Nephron progenitor cell (in vitro differentiated cells): Measurements from ENCODE around the gene LMBRD1.
A peak's percentile ranks its signal among the peaks of the same experiment; 100 is the strongest.

Source experiments
- DNase-seq: peaks from one replicate; pipeline ENCODE4 v3.0.0; 2021
- H3K27ac Mint-ChIP-seq: 2 replicates; pipeline ENCODE4 v1.8.0; 2021; ENCODE audit warnings: mild to moderate bottlenecking, moderate library complexity, mixed read lengths
- H3K27me3 Mint-ChIP-seq: 2 replicates; pipeline ENCODE4 v1.8.0; 2021; ENCODE audit warnings: mild to moderate bottlenecking, low read depth, mixed read lengths; ENCODE audit not compliant: poor library complexity
- H3K36me3 Mint-ChIP-seq: 2 replicates; pipeline ENCODE4 v1.8.0; 2021; ENCODE audit warnings: low read depth, mixed read lengths
- H3K4me1 Mint-ChIP-seq: 2 replicates; pipeline ENCODE4 v1.8.0; 2021; ENCODE audit warnings: mixed read lengths
- H3K4me3 Mint-ChIP-seq: 2 replicates; pipeline ENCODE4 v1.8.0; 2021; ENCODE audit warnings: mild to moderate bottlenecking, moderate library complexity, mixed read lengths
- H3K9me3 Mint-ChIP-seq: 2 replicates; pipeline ENCODE4 v1.8.0; 2021; ENCODE audit warnings: mild to moderate bottlenecking, moderate library complexity, mixed read lengths
- CTCF ChIP-seq: fragments of 200-600 bp; sonication (generic); IDR thresholded peaks from 2 replicates; pipeline ENCODE4 v1.5.0; 2021; ENCODE audit warnings: antibody characterized with exemption

The LMBRD1 gene

DNA sequence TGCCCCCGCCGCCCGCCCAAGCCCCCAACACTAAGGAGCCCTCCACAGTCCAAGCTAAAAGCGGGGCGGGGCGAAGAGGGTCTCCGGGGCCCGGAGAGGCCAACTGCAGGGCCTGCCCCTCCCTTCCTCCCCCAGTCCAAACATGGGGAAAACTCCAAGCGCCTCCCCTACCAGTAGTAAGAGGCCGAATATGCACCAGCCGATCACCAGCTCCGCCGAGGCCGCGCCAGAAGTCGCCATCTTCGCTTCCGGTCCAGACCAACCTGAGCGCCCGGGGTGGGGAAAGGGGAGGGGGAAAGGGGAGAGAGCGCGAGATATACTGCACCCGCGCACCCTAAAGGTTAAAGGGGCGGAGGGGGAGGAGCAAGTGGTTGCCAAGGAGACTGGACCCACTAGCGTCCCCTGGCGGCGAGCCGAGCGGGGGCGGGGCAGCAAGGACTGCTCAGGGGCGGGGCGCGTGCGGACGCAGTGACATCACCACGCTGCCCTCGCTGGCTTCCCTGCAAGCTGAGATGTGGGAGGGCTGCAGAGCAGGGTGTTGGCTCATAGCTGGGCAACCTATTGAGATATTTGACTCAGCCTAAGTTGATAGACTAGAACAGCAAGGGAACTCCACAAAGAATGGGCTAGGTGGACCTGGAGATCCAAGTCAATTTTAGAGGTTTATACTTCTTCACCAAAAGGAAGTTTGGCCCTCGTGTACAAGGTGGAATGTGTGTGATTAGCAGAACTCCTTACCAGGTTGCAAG lies at the start of gene LMBRD1:
Gene LMBRD1, minus strand, starts transcription at position 369 of the 749 bp plus-strand sequence. Its CDS starts 129 bp downstream, at position 240.
- H3K9me3 Mint-ChIP-seq = peaks cover 10% of the 10 kb centered on the region
- no peaks in the 10 kb centered on the region for H3K27me3 Mint-ChIP-seq
- peak; percentile 98 for DNase-seq
- peak within 1 kb of the TSS; percentile 98 for H3K27ac Mint-ChIP-seq
- H3K4me1 Mint-ChIP-seq = peaks cover 26% of the 10 kb centered on the region
- TF ChIP-seq CTCF = peak; percentile 100
- H3K36me3 Mint-ChIP-seq = no peaks in the 10 kb centered on the region
- H3K4me3 Mint-ChIP-seq = peak within 1 kb of the TSS; percentile 95

GRCh38 chr6:69846312-69846711 lies 49.5 kb upstream of the LMBRD1 start:
- H3K36me3 Mint-ChIP-seq = no peaks in the 10 kb centered on the region
- no peaks in the 10 kb centered on the region for H3K27me3 Mint-ChIP-seq
- H3K4me3 Mint-ChIP-seq = no peak overlapping the region
- no peaks in the 10 kb centered on the region for H3K4me1 Mint-ChIP-seq
- no peaks in the 10 kb centered on the region for H3K9me3 Mint-ChIP-seq
- DNase-seq = no peak
- no peak overlapping the region for H3K27ac Mint-ChIP-seq
- TF ChIP-seq CTCF = no peak

DNA sequence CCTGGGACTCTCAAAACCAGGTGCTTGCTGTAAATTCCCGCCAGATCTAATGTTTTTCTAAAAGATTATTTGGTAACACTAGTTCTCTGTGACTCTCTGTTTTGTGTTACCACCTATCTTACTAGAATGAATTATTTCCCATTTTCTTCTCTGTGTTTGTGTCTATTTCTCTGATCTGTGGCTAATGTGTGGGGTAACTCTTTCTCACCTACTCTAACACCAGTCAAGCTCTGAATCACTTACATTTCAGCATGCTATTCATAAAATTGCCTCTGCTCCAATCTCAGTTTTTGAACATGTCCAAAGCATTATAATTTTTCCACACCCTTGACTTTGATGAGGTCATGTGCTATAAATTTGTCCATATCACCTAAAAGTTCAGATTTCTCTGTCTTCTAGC lies 46.4 kb upstream of the LMBRD1 start:
- H3K9me3 Mint-ChIP-seq = no peaks in the 10 kb centered on the region
- TF ChIP-seq CTCF = no peak
- H3K4me3 Mint-ChIP-seq = no peak overlapping the region
- H3K27ac Mint-ChIP-seq = no peak overlapping the region
- H3K27me3 Mint-ChIP-seq = no peaks in the 10 kb centered on the region
- H3K4me1 Mint-ChIP-seq = no peaks in the 10 kb centered on the region
- H3K36me3 Mint-ChIP-seq = no peaks in the 10 kb centered on the region
- DNase-seq = no peak

DNA sequence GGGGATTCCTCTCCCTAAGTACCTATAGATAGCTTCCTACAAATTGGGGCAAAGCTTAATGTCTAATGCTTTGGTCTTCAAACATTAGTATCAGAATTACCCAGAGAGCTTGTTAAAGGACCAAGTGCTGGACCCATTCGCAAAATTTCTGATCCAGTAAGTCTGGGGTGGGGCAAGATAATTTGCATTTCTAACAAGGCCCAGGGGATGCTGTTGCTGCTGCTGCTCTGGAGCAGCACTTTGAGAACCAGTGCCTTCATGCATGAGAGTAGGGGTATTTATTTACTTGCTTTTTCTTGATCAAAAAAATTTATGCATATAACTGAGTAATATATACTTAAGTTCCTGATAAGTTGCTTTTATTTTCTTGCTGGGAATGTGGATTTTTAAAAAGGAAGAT lies 45.1 kb upstream of the LMBRD1 start:
- DNase-seq = no peak
- H3K4me1 Mint-ChIP-seq = no peaks in the 10 kb centered on the region
- H3K27ac Mint-ChIP-seq = no peak overlapping the region
- no peaks in the 10 kb centered on the region for H3K27me3 Mint-ChIP-seq
- no peaks in the 10 kb centered on the region for H3K36me3 Mint-ChIP-seq
- H3K9me3 Mint-ChIP-seq = no peaks in the 10 kb centered on the region
- TF ChIP-seq CTCF = no peak
- no peak overlapping the region for H3K4me3 Mint-ChIP-seq

- DNase-seq = peak; percentile 3
- no peak overlapping the region for H3K27ac Mint-ChIP-seq
- H3K36me3 Mint-ChIP-seq = no peaks in the 10 kb centered on the region
- H3K4me1 Mint-ChIP-seq = no peaks in the 10 kb centered on the region
- H3K27me3 Mint-ChIP-seq = no peaks in the 10 kb centered on the region
- TF ChIP-seq CTCF = peak; percentile 73
- H3K4me3 Mint-ChIP-seq = no peak overlapping the region
- no peaks in the 10 kb centered on the region for H3K9me3 Mint-ChIP-seq
Observed at GRCh38 chr6:69835414-69836179, 38.8 kb upstream of the LMBRD1 start.
